Testis (tissue), 3 donors: ENCODE results near the gene AHCYL2. TPM values are rescaled to one million over a fixed set of nuclear protein-coding genes. Genes with fewer than 3 reads are reported as not detected.

Experiments used
- DNase-seq: peaks from one replicate; pipeline ENCODE4 v3.0.0-alpha.2; 2019
- H3K27ac ChIP-seq, 2 donors: fragments of 200-600 bp; sonication (generic); one replicate each; pipeline ENCODE4 v1.5.1; 2019
- H3K27me3 ChIP-seq: fragments of 200-600 bp; sonication (generic); one replicate; pipeline ENCODE4 v1.5.1; 2019
- H3K36me3 ChIP-seq: fragments of 200-600 bp; sonication (generic); one replicate; pipeline ENCODE4 v1.5.1; 2017; ENCODE audit warnings: low read depth; ENCODE audit errors: missing control alignments
- H3K4me1 ChIP-seq: fragments of 200-600 bp; sonication (generic); one replicate; pipeline ENCODE4 v1.5.1; 2019
- H3K4me3 ChIP-seq, 2 donors: fragments of 200-600 bp; sonication (generic); one replicate each; pipeline ENCODE4 v1.5.1; 2017 to 2019
- H3K9me3 ChIP-seq: fragments of 200-600 bp; sonication (generic); one replicate; pipeline ENCODE4 v1.5.1; 2017
- POLR2A ChIP-seq: fragments of 450-650 bp; IDR thresholded peaks from one replicate; pipeline ENCODE4 v1.6.1; 2017; ENCODE audit warnings: antibody characterized with exemption, mild to moderate bottlenecking, moderate library complexity
- WGBS, 2 donors: methylation state at CpG; one replicate each; pipeline ENCODE4 v1.1.5; 2018; 5-methylcytosine and 5-hydroxymethylcytosine counted together
- intact Hi-C: fragments of 100-400 bp; cut with DNase I; formaldehyde crosslinking; loops from one replicate; pipeline ENCODE4 v1.15.1; 2023; ENCODE audit warnings: low total_unique reads
- polyA plus RNA-seq: library from polyadenylated mRNA; stranded (reverse); fragments of 350-450 nt; fragmentation: Illumina TruSeq; extraction: RNeasy Lipid Tissue Mini Kit (QIAGEN cat#74804); gene quantifications from one replicate; pipeline ENCODE4 v1.2.3, GENCODE V29; 2014; ENCODE audit warnings: low read depth, low replicate concordance; ENCODE audit not compliant: insufficient read depth
- total RNA-seq, 2 donors: library from RNA; depleted of rRNA; stranded (reverse); fragments of >200 nt; gene quantifications; one replicate each; pipeline ENCODE4 v1.2.3, GENCODE V29; 2016
- TF ChIP-seq, protein P1 (sequence below), 3 experiments: fragments of 450-650 bp in 2 of 3; fragments of 200-600 bp in 1 of 3; sonication (generic) in 1 of 3; IDR thresholded peaks; one replicate each; pipeline ENCODE4 v1.5.1; 2016 to 2019; ENCODE audit warnings: antibody characterized with exemption in 3 of 3, mild to moderate bottlenecking in 2 of 3, moderate library complexity in 1 of 3

AHCYL2 gene
- total and polyA plus RNA-seq, 3 donors from 2014 or later, result 26.4 to 61.3 (median 46.1) TPM

DNA sequence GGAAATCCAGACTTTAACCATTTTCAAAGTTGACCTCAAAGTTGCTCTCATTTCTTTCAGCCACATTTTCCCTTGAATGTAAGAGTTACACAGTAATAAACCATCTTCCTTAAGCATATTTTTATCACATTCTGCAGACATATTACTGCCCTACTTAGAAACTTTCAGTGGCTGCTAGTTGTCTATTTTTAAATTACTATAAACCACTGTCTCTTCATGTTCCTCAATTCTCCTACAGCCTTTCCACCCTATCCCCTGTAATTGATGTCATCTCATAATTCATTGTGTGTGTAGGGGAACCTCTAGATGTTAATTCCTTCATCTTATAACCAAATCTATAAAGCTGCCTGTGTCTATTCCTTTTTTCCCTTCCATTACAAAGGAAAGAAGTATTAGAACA lies 131.3 kb downstream of the AHCYL2 start:
- Histone ChIP-seq H3K4me1 (no peaks in the 10 kb centered on the region), H3K27me3 (no peaks in the 10 kb centered on the region), H3K4me3 (no peak overlapping the region), H3K36me3 (no peaks in the 10 kb centered on the region), H3K9me3 (no peaks in the 10 kb centered on the region), H3K27ac (no peak overlapping the region)
- intact Hi-C loops, result no loop called here
- no peak for DNase-seq
- TF ChIP-seq, protein P1, sequence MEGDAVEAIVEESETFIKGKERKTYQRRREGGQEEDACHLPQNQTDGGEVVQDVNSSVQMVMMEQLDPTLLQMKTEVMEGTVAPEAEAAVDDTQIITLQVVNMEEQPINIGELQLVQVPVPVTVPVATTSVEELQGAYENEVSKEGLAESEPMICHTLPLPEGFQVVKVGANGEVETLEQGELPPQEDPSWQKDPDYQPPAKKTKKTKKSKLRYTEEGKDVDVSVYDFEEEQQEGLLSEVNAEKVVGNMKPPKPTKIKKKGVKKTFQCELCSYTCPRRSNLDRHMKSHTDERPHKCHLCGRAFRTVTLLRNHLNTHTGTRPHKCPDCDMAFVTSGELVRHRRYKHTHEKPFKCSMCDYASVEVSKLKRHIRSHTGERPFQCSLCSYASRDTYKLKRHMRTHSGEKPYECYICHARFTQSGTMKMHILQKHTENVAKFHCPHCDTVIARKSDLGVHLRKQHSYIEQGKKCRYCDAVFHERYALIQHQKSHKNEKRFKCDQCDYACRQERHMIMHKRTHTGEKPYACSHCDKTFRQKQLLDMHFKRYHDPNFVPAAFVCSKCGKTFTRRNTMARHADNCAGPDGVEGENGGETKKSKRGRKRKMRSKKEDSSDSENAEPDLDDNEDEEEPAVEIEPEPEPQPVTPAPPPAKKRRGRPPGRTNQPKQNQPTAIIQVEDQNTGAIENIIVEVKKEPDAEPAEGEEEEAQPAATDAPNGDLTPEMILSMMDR (IDR thresholded peaks at IDR 0.05), result no peak
- no peak for TF ChIP-seq POLR2A

DNA sequence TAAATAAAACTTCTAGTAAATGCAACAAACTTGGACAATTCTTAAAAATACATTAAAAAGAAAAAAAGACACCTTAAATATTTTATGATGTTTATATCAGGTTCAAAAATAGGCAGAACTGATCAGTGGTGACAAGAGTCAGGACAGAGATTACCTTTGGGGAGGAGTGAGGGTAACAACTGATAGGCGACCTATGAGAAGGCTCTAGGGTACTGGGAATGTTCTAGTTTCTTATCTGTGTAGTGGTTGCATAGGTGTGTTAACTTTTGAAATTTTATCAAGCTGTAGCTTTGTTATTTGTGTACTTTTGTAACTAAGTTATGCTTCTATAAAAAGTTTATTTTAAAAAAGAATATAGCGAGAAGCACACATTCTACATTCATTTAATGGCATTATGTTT lies 134.3 kb downstream of the AHCYL2 start:
- H3K9me3 ChIP-seq, result no peaks in the 10 kb centered on the region
- no peaks in the 10 kb centered on the region for H3K27me3 ChIP-seq
- H3K36me3 ChIP-seq, result no peaks in the 10 kb centered on the region
- no peaks in the 10 kb centered on the region for H3K4me1 ChIP-seq
- no peak overlapping the region for H3K27ac ChIP-seq
- DNase-seq, result no peak
- intact Hi-C loops, result no loop called here
- WGBS, 2 donors, result 80 to 82% methylated on average over 2 of the region's 2 CpGs
- TF ChIP-seq POLR2A, result no peak
- TF ChIP-seq, protein P1 (IDR thresholded peaks at IDR 0.05), result no peak
- no peak overlapping the region for H3K4me3 ChIP-seq

DNA sequence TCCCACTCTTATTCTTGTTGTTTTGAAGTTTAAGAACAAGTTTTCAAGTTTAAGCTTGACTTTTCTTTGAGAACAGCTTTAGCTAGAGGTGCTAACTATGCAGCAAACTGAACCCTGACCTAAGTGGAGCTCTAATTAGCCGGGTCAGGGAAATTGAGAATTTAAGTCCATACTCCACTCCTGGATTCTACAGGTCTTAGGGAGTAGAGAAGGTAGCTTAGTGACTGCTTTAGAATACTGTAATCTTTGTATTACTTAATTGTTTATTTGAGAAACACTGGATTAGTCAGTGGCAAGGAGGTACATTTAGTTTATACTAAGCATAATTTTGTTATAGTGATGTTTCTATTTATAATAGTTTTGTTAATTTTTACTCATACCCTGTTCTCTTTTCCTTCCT lies 134.8 kb downstream of the AHCYL2 start:
- no peaks in the 10 kb centered on the region for H3K4me1 ChIP-seq
- intact Hi-C loops, result no loop called here
- no peak overlapping the region for H3K4me3 ChIP-seq
- 96 to 100% methylated on average over 1 of the region's 1 CpG for WGBS, 2 donors
- no peaks in the 10 kb centered on the region for H3K9me3 ChIP-seq
- H3K36me3 ChIP-seq, result no peaks in the 10 kb centered on the region
- no peak for DNase-seq
- TF ChIP-seq POLR2A, result no peak
- TF ChIP-seq, protein P1 (IDR thresholded peaks at IDR 0.05), result no peak
- H3K27me3 ChIP-seq, result no peaks in the 10 kb centered on the region
- no peak overlapping the region for H3K27ac ChIP-seq

DNA sequence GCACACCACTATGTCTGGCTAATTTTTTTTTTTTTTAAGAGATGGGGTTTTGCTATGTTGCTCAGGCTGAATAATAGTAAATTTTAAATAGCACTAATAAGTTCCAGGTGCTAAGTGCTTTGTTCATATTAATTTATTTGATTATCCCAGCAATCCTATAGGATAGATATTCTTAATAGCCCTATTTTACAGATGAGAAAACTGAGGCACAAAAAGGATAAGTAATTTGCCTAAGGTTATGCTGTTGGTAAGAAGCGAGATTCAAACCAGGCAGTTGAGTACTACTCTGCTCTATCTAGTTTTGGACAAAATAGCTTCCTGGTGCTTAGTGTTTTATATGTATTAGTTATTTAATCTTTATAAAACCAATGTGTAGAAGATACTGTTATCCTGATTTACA lies 136.9 kb downstream of the AHCYL2 start:
- intact Hi-C loops, result no loop called here
- no peak overlapping the region for H3K27ac ChIP-seq
- DNase-seq, result no peak
- no peak for TF ChIP-seq POLR2A
- TF ChIP-seq, protein P1 (IDR thresholded peaks at IDR 0.05), result no peak
- H3K4me1 ChIP-seq, result no peaks in the 10 kb centered on the region
- H3K4me3 ChIP-seq, result no peak overlapping the region
- no peaks in the 10 kb centered on the region for H3K36me3 ChIP-seq
- WGBS, 2 donors, result 94 to 95% methylated on average over 1 of the region's 1 CpG
- H3K9me3 ChIP-seq, result no peaks in the 10 kb centered on the region
- H3K27me3 ChIP-seq, result no peaks in the 10 kb centered on the region

DNA sequence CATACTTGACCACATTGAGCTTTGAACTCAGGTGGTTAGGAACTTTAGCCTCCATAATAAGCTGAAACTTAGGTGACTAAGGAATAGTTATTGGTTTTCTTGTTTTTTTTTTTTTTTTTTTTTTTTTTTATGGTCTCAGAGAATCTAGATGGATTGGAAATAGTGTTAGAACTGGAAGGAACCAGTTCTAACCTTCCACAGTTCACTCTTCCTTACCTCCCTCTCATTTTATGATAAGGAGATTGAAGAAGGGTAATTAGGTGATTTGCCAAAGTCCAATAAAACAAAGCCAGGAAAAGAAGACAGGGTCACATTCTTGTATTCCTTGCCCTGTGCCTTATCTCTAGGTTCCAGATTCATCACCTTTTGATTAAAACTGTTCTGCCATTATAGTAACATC lies 137.7 kb downstream of the AHCYL2 start:
- Histone ChIP-seq H3K27me3 (no peaks in the 10 kb centered on the region), H3K36me3 (no peaks in the 10 kb centered on the region), H3K9me3 (no peaks in the 10 kb centered on the region), H3K4me1 (no peaks in the 10 kb centered on the region), H3K4me3 (no peak overlapping the region), H3K27ac (no peak overlapping the region)
- DNase-seq, result no peak
- intact Hi-C loops, result no loop called here
- TF ChIP-seq, protein P1 (IDR thresholded peaks at IDR 0.05), result no peak
- no peak for TF ChIP-seq POLR2A
